NCI-H146 treated with DMSO at 0.1 percent for 48 hours (cell line): ENCODE measurements around the gene TNPO1.
A peak's percentile ranks its signal among the peaks of the same experiment; 100 is the strongest.

Experiments used
- DNase-seq: peaks from one replicate; lab custom pipeline; 2025; ENCODE audit not compliant: unreplicated experiment; lab: John Stamatoyannopoulos, UW

TNPO1 gene

DNA sequence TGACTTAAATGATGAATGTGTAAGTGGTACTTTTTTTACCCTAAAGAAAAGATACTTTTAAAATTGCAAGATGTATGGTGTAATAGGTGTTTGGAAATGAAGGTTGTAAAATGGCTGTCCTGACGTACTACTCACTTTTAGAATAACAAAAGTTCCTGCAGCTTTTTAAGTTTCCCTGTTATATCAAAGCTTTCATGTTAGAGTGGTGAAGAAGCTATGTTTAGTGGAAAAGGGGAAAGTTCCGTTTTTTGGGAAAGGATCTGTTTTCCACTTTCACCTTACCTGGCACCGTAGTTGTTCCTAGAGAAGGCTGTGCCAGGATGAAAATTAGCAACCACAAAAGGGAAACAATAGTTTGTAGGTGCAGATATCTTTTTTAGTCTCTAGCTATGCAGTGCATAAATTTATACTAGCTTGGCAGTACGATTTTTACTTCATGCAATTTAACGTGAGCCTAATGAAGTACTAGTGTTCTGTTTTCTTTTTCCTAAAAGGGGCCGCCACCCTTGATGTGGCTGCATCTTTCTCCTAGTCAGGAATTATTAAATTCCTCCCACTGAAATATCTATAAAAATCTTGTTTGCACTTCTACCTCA lies 1.3 kb downstream of the TNPO1 start:
- no peak for DNase-seq

DNA sequence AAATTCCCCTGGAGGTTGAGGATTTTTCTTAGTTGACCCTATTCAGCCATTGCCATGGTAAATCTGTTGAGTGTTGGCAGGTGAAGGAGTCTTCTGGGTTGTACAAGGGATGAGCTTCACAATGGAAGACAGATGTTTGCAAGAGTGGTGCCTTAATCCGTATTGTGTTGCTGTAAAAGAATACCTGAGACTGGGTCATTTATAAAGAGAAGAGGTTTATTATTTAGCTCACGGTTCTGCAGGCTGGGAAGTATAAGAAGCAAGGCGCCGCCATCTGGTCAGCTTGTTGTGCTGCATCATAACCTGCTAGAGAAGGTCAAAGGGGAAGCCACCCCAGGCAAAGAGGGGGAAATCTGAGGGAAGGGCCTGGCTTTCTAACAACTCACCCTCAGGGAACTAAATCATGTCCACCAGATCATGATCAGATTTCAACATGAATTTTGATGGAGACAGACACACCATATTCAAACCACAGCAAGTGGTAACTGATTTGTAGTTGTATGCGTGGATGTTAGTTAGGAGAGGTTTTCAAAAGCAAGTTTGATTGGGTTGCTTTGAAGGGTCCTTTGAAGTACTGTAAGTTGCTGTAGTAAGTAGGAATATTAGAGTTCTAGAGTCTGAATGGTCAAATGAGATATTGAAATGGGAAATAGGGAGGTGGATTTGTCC lies 2.5 kb downstream of the TNPO1 start:
- peak; percentile 12 for DNase-seq

DNA sequence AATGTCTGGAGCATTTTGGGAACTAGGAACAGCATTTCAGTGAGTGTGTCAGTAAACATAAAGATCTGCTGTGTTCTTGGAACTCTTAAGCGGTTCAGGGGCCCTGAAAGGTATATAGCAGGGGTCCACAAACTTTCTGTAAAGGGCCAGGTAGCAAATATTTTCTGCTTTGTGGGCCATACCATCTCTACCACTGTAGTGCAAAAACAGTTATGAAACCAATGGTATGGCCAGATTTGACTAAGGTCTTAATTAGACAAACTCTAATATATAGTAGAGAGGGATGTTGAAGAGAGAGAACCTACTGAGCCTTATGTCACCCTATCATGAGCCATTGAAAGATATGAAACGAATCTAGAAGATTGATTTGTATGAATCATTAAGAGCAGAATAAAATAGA lies 5.3 kb downstream of the TNPO1 start:
- DNase-seq: no peak

- DNase-seq: no peak
These were observed 6.5 kb downstream of the TNPO1 start for GRCh38 chr5:72822944-72823343.

DNA sequence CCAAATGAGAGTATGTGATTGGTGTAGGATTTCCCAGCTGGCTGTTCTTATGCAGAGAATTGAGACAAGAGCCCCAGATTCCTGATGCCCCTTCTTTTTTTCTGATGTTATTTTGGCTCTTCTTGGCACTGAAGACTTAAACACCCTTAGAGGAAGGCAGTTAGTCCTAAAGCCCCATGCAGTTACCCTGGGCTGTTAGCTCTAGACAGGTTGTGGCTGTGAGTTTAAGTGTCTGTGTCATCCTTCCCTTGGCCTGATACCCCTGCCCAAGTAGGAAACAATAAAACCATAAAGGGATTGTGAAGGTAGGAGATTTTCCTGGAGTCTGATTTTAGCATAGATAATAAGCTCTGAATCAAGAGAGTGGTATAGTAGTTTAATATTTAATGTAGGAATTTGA lies 13.2 kb downstream of the TNPO1 start:
- DNase-seq: no peak

- DNase-seq: no peak
These were observed 13.9 kb downstream of the TNPO1 start for GRCh38 chr5:72830362-72830761.

GRCh38 chr5:72831685-72832084 lies 15.2 kb downstream of the TNPO1 start:
- no peak for DNase-seq

DNA sequence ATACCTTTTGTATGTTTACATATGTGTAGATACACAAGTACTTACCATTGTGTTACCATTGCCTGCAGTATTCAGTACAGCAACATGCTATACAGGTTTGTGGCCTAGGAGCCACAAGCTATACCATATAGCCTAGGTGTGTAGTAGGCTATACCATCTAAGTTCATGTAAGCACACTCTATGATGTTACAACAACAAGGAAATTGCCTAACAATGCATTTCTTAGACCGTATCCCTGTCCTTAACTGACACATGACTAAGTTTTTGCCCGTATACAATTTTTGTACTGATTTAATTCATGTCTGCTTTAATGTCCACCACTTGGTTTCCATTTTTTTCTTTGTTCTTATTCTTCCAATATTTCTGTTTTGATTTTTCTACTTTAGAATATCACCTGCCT lies 18.5 kb downstream of the TNPO1 start:
- DNase-seq: no peak

DNA sequence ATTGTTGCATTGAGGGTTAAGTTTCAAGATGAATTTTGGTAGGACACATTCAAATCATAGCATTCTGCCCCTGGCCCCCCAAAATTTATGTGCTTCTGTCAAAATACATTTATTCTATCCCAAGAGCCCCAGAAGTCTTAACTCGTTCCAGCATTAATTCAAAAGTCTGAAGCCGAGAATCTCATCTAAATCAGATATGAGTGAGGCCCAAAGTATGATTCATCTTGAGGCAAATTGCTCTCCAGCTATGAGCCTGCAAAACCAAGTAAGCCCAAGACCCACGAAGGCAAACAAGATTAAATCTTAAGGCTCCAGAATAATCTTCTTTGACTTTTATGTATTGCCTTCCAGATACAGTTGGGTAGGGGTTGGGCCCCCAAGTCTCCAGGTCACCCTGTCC lies 19.2 kb downstream of the TNPO1 start:
- no peak for DNase-seq

DNA sequence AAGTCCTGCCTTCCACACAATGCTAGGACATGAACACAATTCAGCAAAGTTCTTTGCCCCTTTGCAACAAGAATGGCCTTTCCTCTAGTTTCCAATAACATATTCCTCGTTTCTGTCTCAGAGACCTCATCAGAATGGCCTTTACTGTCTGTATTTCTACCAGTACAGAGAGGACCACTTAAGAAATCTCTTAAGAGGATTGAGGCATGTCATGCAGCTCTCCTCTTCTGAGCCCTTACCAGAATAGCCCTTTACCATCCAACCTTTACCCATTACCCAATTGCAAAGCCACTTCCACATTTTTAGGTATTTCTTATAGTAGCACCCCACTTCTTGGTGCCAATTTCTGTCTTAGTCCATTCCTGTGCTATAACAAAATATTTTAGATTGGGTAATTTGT lies 20.3 kb downstream of the TNPO1 start:
- DNase-seq: no peak

DNA sequence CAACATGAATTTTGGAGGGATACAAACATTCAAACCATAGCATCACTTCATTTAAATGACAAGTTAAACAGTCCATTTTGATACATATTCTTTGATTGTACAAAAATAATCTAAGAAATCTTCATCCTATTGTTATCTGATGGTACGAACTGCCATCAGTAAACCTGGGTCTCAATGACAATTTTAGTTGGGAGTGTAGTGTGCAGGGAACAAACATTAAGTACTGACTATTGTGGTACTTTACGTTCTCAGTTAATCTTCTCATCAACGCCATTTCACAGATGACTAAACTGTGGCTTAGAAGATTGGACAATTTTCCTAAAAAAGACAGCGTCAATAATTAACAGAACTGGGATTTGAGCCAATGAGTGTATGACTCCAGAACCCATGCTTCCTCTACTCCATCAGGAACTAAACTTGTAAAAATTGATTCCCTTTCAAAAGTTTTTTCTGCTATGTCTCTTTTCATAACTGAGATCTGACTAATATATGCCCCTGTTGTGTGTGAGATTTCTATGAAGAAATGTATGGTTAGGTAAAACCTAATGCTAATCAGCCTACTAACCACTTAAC lies 21.1 kb downstream of the TNPO1 start:
- no peak for DNase-seq

DNA sequence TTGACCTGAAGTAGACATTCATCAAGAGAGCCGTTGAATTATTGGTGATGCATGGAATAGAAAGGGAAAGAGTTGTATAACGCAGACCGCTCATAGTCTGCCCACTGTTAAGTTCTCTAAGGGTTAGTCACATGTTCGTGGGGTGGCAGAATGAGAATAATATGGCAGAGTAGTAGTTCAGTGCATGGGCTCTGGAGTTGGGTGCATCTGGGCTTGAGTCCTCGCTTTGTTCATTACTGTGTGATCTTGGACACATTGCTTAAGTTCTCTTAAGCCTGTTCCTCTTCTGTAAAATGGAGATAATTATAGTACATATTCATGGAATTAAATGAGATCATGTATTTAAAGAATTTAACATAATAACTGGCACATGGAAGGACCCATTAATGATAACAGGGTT lies 23.6 kb downstream of the TNPO1 start:
- no peak for DNase-seq

DNA sequence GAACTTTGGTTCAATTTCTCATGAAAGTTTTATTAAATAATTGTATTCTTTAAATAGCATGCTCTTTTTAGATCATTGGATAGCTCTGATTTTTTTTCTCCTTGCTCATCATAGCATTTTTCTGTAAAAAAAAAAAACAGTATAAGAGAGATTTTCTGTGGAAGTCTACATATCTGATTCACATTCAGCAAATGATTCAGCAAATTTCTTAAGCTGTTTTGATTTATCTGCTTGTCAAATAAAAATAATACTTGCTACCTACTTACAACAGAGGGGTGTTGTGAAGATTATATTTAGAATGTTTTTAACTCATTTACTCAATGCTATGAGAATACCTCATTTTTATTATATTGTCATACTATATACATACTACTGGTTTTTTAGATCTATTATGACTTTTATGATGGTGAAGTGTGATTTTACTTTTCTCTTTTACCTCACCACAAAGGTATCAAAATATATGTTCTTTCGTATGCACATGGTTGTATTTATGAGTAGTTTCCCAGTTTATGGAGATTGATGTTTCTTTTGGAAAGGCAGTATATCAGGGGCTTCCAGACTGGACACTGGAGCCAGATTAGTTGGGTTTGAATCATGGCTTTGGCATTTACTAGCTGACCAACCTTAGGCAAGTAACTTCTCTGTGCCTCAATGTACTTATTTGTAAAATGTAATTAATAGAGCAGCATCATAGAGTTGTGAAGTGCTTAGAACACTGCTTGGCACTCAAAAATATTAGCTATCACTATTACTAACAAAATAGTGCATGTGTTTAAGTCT lies 25.5 kb downstream of the TNPO1 start:
- no peak for DNase-seq

GRCh38 chr5:72842816-72843215 lies 26.4 kb downstream of the TNPO1 start:
- DNase-seq: no peak

- DNase-seq: no peak
These were observed 27.8 kb downstream of the TNPO1 start for GRCh38 chr5:72844218-72844603.

GRCh38 chr5:72845889-72846288 lies 29.4 kb downstream of the TNPO1 start:
- DNase-seq: no peak

DNA sequence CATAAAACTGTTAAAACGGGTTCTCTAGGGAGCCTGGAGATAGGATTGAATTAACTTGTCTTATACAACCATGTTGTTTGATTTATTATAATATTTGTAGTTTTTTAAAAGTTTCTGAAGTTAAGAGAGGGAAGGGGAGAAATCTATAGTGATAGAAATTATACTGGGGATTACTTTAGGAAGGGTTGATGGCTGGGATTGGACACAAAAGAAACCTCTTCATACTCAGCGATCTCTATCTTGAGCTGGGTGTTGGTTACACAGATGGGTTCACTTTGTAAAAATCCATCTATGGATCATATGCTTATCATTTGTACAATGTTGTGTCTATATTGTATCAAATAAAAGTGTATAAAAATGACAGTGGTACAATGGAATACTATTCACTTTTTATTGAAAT lies 30.0 kb downstream of the TNPO1 start:
- no peak for DNase-seq

DNA sequence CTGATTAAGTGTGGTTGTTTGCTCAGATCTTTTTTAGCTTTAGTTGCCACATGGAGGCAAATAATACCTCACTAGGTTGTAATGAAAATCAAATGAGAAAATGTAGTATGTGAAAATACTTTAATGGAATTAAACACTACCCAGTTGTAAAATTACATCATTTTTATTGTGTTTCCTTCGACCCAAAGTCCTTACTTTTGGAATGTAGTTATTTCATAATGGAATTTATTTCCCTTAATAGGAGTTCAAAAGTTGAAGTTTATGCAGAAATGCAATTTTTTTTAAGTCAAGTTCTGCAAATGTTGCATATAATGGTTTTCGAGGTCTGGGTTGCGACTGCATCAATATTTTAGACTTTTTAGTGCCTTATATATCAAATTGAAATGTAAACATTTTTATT lies 31.0 kb downstream of the TNPO1 start:
- no peak for DNase-seq

- DNase-seq: peak; percentile 75
These were observed 31.6 kb downstream of the TNPO1 start for GRCh38 chr5:72847989-72848473.

DNA sequence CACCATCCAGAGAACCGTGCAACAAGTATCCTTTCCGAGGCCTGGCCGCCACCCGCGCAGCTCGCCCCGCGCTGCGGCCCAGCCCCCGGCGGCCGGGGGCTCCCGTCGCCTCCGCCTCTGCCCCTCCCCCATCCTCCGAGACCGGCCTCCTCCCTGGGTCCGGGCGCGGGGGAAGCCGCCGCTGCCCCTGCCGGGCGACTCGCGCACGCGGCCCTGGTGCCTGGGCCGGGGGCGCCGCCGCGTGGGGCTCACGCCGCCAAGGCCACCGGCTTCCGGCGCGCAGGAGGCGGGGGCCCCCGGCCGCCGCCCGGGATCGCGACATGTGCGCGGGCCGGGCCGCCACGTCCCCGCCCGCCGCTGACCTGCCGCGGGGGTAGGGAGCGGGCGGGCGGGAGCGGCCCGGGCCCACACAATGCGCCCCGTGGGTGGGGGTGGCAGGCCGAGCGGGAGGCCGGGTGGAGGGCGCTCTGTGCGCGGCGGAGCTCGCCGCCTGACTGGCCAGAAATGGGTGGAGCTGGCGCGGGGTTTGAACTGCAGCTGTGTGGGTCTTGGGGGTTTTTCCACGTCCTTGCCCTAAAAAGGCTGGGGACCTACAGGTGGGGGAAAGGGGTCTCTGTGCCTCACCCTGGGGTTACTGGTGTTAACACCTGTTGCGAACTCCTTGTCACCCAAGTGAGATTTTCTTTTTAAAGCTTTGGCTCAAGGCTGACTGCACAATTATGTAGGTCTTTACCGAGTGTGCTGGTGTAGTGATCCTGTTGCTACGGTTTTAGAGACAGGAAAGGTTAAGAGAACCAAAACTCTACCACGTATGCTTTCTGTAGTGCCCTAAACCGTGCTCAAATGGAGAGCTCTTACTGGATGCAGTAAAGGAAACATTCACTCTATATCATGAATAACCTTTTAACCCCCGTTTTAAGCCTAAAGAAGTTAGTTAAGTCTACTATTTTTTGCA lies 32.3 kb downstream of the TNPO1 start:
- DNase-seq: peak; percentile 63

GRCh38 chr5:72849546-72849945 lies 33.1 kb downstream of the TNPO1 start:
- no peak for DNase-seq
